ENCODE data around the gene ABHD3. TPM values are rescaled to one million over a fixed set of nuclear protein-coding genes. Genes with fewer than 3 reads are reported as not detected.
"Not testable (repeated sequence)": the region's sequence is repeated elsewhere in the genome, so short reads cannot be mapped to it uniquely, and the experiment has no call there.

ABHD3 gene, protein sequence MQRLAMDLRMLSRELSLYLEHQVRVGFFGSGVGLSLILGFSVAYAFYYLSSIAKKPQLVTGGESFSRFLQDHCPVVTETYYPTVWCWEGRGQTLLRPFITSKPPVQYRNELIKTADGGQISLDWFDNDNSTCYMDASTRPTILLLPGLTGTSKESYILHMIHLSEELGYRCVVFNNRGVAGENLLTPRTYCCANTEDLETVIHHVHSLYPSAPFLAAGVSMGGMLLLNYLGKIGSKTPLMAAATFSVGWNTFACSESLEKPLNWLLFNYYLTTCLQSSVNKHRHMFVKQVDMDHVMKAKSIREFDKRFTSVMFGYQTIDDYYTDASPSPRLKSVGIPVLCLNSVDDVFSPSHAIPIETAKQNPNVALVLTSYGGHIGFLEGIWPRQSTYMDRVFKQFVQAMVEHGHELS
- total RNA-seq: 15.4 TPM

DNA sequence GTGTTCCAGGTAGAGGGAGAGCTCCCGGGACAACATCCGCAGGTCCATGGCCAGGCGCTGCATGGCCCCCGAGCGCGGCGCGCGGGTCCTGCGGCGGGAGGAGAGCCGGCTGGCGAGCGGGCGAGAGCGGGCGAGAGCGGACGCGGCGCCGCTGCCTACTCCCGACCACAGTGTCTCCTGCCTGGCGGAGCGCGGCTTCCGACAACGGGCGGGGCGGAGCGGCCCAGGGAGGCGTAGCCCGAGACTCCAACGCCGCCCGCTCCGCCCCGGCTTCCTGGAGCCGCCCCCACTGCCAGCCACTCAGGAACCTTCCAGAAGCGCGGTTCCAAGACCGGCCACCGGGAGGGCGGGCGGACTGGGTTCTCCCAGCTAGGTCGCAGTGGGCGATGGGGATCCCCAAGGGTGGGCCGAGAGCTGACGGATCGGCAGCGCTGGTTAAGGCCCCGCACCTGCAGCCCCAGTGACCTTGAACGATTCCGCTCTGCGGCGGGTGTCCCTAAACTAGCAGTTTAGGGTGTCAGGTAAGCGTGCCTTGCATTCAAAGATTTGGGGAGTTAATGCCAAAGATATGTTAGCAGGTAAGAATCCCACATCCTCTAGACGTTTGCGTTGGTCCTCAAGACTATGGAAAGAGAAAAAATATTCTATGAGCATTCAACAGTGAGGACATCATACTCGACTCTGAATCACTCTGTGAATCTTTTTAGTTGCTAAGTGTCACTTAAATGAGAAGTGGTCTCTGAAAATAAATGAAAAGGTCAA lies at the start of gene ABHD3:
TSS of gene ABHD3 (minus strand) at position 172 of the 762 bp plus-strand sequence. CDS start at position 63, 109 bp downstream.
- peak; percentile 99 for ATAC-seq
- peak; percentile 94 for DNase-seq (ENCODE audit: low spot score)
- intact Hi-C loops (cut with DNase I): no loop called here

DNA sequence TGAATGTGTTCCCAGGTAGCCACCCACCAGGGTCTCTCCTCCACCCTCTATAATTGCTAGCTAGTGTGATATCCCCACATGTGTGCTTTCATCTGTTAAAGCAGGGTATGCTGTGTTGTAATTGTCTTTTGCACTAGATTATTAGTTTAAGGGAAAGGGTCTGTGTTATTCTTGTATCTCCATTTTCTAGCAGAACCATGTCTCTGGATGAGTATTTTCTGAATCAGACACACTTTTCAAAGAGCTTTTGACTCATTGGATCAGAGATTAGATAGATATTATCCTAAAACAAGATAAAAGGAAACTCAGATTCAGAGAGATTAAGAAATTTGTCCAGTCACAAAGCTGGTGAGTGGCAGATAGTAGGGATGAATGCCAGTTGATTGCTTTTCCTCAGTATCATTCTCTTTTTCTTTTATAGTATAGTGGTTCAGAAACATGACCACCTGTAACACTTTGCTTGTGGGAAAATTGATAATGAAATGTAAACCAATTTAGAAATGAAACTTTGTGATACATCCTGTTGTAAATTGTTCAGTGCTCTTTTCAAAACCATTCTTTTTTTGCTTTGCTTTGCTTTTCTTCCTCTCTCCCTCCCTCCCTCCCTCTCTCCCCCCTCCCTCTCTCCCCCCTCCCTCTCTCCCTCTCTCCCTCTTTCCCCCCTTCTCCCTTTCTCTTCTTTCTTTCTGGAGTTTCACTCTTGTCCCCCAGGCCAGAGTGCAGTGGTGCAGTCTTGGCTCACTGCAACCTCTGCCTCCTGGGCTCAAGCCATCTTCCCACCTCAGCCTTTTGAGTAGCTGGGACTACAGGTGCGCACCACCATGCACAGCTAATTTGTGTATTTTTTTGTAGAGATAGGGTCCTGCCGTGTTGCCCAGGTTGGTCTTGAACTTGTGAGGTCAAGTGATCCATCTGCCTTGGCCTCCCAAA lies 43.5 kb upstream of the ABHD3 start:
- ATAC-seq (no peak), DNase-seq (ENCODE audit: low spot score) (no peak)
- intact Hi-C loops (cut with DNase I): no loop called here

DNA sequence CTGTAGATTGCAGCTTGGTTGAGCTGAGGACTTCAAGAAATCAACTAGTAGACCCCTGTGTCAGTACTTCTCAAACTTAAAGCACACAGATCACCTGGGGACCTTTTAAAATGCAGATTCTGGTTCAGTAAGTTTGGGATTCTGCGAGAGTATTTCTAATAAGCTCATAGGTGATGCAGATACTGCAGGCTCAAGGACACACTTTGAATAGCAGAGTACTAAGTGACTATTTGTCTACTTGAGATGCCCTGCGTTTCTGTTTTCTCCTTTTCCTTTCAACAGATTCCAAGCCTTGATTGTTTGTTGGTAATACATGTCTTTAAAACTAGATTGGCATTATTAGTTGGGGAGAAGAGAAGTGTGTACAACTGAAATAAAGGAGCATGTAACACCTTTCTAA lies 42.7 kb upstream of the ABHD3 start:
- ATAC-seq (no peak), DNase-seq (ENCODE audit: low spot score) (no peak)
- intact Hi-C loops (cut with DNase I): no loop called here

DNA sequence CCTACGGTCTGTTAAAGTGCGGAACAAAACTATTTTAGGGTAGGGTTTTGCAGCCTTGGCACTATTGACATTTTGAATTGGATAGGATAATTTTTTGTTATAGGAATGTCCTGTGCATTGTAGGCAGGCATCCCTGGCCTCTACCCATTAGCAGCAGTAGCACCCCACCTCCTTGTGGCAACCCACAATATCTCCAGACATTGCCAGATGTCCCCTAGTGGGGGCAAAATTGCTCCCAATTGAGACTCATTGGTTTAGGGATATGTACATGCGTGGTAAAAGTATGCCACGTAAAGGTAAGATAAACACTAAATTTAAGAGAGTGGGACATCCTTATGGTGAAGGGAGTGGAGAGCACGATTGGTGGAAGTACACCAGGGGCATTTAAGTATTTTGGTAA lies 40.7 kb upstream of the ABHD3 start:
- no peak for ATAC-seq
- intact Hi-C loops (cut with DNase I): no loop called here
- DNase-seq (ENCODE audit: low spot score): no peak

DNA sequence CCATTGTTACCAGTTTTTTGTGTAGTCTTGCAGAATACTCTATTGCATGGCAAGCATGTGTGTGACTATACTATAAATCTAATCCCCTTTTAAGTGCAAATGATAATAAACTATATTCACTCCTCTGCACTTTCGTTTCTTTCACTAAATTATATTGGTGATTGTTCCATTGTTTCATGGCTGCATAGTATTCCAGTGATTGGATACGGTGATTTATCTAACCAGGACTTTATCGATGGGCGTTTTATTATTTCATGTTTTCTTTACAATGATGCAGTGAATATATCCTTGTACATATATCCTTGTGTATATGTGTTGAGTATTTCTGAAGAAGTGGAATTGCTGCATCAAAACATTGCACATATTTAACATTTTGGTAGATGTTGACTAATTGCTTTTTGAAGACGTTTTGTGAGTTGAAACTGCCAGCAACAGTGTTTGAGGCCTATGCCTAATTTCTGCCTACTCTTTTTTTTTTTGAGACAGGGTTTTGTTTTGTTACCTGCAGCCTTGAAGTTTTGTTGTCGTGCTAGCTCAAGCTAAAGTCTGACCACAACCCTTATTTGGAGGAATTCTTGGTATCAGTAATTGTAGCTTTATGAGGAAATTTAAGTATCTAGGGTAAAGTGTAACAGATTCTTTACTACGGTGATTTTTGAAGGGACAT lies 38.7 kb upstream of the ABHD3 start:
- intact Hi-C loops (cut with DNase I): no loop called here

DNA sequence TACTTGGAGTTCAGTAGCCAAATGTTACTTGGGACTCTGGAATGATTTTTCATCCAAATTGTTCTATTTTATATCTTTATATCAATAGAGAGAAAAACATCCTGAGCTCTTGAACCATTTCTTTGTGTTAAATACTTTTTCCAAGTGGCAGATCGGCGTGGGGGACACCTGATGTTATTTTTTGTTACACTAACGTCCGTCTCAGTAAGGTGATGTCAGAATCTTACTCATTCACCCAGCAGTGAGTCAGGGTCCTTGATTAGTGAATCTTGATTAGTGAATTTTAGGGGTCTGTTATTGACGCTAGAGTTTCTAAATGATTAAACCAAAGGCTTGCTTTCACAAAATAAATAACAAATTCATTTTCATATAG lies 37.7 kb upstream of the ABHD3 start:
- intact Hi-C loops (cut with DNase I): no loop called here
- no peak for ATAC-seq

More for the DNA sequence above, 38.7 kb upstream of the ABHD3 start:
- DNase-seq (ENCODE audit: low spot score) (no peak), ATAC-seq (no peak)

DNA sequence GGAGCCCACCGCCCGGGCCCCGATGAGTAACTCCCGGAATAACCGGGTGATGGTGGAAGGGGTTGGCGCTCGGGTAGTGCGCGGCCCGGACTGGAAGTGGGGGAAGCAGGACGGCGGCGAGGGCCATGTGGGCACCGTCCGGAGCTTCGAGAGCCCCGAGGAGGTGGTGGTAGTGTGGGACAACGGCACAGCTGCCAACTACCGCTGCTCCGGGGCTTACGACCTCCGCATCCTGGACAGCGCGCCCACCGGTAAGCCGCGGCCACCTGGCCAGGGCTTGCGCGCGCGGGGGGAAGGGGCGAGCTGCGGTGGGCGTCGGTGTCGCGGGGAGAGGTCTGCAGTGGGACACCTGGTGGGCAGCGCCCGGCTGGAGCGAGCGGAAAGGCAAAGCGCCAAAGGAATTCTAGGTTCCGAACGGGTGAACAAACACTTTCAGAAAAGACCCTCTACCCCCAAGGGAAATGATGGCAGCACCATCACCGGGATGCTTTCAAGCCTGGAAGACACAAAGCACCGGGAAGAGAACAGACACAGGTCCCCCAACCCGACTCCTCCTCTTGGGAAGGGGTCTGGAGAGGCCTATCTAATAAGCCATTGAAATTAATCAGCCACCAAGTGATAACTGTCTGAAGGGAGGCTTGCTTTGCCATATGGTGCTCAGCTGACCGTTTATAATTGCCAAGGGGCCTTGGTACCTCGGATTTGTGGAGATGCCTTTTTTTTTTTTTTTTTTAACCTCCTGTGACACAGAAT lies 37.2 kb upstream of the ABHD3 start:
- DNase-seq (ENCODE audit: low spot score): peak; percentile 68
- no peak for ATAC-seq
- intact Hi-C loops (cut with DNase I): no loop called here

More for the DNA sequence above, 37.7 kb upstream of the ABHD3 start:
- DNase-seq (ENCODE audit: low spot score): no peak

DNA sequence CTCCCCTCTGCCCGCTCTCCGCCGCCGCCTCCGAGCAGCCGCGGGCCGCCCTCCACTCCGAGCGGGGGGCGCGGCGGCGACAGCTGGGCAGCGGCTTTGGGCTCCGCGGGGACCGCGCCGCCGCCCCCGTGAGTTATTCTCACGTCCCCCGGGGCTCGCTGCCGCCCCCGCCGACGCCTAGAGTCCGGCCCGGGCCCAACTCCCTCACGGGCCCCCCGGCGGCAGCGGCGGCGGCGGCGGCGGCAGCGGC lies 36.7 kb upstream of the ABHD3 start:
- no peak for ATAC-seq
- intact Hi-C loops (cut with DNase I): no loop called here
- DNase-seq (ENCODE audit: low spot score): no peak

DNA sequence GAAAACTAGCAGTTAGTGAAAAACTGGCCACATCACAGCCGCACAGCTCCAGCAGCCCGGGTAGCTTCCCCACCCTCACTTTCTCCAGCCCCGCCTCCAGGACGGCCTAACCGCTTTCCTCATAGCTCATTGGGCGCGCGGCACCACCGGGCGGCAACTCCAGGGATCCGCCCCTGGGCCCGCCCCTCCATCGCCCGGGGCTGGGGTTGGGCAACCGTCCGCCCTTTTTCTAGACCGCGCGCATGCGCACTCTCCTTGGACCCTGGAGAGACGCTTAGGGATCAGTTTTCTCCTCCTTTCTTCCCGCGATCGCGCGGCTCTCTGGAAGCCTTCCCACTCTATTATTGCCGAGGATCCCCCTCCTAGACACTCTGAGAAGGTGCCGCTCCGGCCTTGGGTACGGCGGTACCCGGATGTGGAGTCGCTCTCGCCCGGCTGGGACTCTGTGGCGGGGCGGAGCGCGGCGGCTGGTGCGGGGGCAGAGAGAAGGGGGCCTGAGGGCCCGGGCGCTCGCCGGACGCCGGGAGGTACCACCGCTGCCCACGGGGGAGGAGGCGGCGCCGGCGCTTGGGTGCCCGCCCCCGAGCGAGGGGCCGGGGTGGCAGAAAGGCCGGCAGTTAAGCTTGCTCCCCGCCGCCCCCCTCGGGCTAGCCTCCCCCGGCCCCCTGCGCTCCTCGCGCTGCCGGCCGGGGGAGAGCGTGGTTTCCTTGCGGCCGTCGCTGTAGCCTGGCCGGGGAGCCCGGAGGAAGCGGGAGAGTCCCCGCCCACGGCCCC lies 36.2 kb upstream of the ABHD3 start, which contains the start of gene MIB1:
TSS of gene MIB1 (plus strand) at position 255 of the 774 bp plus-strand sequence. CDS start 792 bp downstream, outside the sequence.
- DNase-seq (ENCODE audit: low spot score) (peak; percentile 99), ATAC-seq (peak; percentile 100)
- intact Hi-C loops (cut with DNase I): no loop called here

DNA sequence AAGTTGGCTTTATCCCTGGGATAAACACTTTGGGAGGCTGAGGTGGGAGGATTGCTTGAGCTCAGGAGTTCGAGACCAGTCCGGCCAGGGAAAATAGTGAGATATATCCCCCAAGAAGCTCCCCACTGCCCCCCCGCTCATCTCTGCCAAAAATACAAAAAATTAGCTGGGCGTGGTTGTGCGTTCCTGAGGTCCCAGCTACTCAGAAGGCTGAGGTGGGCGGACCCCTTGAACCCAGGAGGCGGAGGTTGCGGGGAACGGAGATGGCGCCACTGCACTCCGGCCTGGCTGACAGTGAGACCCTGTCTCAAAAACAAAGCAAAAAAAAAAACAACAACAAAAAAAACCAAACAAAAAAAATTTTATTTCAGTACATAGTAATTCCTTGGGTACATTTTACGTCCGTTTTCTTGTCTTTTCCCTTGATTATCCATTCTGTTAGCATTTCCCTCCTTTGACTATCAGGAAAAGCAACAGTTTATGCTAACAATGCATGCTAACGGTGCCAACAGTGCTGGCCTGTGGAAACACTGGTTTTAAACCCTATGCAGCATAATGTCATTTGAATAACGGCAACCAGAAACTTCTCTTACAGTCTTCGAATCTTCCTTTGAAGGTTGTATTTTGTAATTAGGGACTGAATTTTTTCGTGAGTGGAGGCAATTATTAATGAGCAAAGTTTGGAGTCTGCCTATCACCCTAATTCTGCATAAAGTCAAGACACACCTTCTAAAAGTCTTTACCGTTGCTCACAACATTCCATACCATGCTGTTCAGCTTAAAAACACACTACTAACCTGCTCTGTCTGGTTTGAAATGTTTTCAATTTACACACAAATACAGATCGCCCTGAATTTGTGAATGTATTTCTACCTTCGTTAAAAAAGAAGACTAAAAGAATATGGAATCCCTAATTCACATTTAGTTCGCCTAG lies 35.3 kb upstream of the ABHD3 start:
- peak; percentile 12 for ATAC-seq
- intact Hi-C loops (cut with DNase I): no loop called here
- DNase-seq (ENCODE audit: low spot score): no peak

DNA sequence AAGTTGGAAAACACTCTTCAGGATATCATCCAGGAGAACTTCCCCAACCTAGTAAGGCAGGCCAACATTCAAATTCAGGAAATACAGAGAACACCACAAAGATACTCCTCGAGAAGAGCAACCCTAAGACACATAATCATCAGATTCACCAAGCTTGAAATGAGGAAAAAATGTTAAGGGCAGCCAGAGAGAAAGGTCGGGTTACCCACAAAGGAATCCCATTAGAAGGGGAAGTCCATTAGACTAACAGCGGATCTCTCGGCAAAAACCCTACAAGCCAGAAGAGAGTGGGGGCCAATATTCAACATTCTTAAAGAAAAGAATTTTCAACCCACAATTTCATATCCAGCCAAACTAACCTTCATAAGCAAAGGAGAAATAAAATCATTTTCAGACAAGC lies 32.4 kb upstream of the ABHD3 start:
- ATAC-seq; DNase-seq (ENCODE audit: low spot score); intact Hi-C loops (cut with DNase I): not testable (repeated sequence)

DNA sequence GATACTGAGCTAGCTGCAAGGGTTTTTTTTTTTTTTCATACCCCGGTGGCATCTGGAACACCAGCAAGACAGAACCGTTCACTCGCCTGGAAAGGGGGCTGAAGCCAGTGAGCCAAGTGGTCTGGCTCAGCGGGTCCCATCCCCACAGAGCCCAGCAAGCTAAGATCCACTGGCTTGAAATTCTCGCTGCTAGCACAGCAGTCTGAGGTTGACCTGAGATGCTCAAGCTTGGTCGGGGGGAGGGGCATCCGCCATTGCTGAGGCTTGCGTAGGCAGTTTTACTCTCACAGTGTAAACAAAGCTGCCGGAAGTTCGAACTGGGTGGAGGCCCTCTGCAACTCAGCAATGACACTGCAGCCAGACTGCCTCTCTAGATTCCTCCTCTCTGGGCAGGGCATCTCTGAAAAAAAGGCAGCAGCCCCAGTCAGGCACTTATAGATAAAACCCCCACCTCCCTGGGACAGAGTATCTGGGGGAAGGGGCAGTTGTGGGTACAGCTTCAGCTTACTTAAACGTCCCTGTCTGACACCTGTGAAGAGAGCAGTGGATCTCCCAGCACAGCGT lies 31.0 kb upstream of the ABHD3 start:
- intact Hi-C loops (cut with DNase I): no loop called here

DNA sequence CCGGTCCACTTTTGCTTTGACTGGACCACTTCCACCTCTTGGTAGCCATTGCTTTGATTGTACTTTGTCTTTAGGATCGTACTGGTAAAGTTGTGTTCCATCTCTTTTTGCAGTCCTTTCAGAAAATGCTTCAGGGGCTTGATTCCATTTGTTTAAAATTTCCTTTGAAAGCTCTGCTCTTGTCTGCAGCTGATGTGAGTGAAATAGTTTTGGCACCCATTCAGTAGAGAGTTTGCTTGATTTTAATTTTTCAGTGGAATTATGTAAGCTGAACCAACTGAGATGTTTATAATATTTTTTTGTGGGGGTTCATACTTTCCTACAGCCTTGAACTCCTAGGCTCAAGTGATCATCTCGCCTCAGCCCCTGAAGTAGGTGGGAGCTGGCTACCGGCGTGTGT lies 28.4 kb upstream of the ABHD3 start:
- ATAC-seq (no peak), DNase-seq (ENCODE audit: low spot score) (no peak)
- intact Hi-C loops (cut with DNase I): no loop called here

More for the DNA sequence above, 31.0 kb upstream of the ABHD3 start:
- ATAC-seq (no peak), DNase-seq (ENCODE audit: low spot score) (no peak)

DNA sequence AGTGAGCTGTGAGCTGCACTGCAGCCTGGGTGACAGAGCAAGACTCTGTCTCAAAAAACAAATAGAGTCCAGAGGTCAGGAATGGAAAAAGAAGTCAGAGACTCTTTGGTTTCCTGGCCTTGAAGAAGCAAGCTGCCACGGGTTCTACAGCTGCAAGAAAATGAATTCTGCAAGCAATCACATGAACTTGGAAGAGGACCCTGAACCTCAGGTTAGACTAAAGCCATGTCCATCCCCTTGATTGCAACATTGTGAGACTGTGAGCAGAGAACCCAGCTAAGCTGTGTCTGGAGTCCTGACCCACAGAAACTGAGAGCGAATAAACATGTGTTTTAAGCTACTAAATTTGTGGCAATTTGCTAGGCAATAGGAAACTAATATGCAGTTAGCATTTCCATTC lies 23.1 kb upstream of the ABHD3 start:
- ATAC-seq: no peak
- DNase-seq (ENCODE audit: low spot score): no peak
- intact Hi-C loops (cut with DNase I): no loop called here

DNA sequence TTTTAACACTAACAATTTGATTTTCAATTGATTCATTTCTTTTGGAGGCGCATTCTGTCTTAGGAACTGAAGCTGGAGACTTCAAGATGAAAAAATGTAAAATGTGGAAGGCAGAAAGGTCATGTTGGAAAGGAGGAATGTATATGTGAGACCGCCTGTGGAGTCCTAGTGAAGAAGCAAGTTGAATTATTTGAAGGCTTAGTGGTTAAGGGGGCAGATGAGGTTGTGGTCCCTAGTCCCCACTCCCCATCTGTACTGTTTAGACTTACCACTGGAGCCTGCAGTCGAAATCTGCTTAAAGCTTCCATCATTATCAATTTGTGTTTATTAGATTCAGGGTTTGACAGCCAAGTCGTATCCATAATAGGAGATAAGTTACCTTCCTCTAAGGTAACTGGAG lies 20.6 kb upstream of the ABHD3 start:
- intact Hi-C loops (cut with DNase I): no loop called here
- DNase-seq (ENCODE audit: low spot score): no peak
- ATAC-seq: no peak

DNA sequence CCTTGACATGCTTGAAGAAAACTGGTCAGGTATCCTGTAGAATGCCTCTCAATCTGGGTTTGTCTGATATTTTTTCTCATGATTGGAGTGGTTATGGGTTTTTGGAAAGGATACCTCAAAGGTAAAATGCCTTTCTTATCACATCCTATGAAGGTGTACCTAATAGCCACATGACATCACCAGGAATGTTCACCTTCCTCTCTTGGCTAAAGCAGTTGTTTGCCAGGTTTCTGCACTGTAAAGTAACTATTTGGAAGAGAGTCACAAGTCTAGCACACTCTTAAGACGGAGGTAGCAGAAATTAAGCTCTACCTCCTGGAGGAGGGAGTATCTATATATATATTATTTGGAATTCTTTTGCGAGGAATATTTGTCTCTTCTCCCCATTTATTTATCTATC lies 18.1 kb upstream of the ABHD3 start:
- ATAC-seq: no peak
- DNase-seq (ENCODE audit: low spot score): no peak
- intact Hi-C loops (cut with DNase I): no loop called here
